ENCODE data around the gene GPR153.

The GPR153 gene

GRCh38 chr1:6247651-6248050, 13.2 kb downstream of the GPR153 start:
- DNase-seq, result no peak

GRCh38 chr1:6246497-6247467, 14.1 kb downstream of the GPR153 start:
- no peak for DNase-seq

GRCh38 chr1:6245869-6246496, 14.9 kb downstream of the GPR153 start:
- DNase-seq, result no peak

- no peak for DNase-seq
These were observed 15.6 kb downstream of the GPR153 start for GRCh38 chr1:6245086-6245868.

- no peak for DNase-seq
These were observed 16.4 kb downstream of the GPR153 start for GRCh38 chr1:6244401-6245049.

- no peak for DNase-seq
These were observed 16.9 kb downstream of the GPR153 start, which contains the start of gene HES3 for GRCh38 chr1:6243993-6244392. Gene HES3 (plus strand): TSS chr1:6244179. CDS start chr1:6244366, 187 bp downstream.

GRCh38 chr1:6243053-6243834, 17.7 kb downstream of the GPR153 start:
- no peak for DNase-seq

GRCh38 chr1:6241887-6242740, 18.8 kb downstream of the GPR153 start:
- DNase-seq, result no peak

- no peak for DNase-seq
These were observed 19.6 kb downstream of the GPR153 start for GRCh38 chr1:6241107-6241886.

- DNase-seq, result no peak
These were observed 20.7 kb downstream of the GPR153 start for GRCh38 chr1:6239950-6240768.

GRCh38 chr1:6239213-6239752, 21.6 kb downstream of the GPR153 start:
- no peak for DNase-seq

- no peak for DNase-seq
These were observed 23.8 kb downstream of the GPR153 start for GRCh38 chr1:6237093-6237492.

- DNase-seq, result no peak
These were observed 25.6 kb downstream of the GPR153 start for GRCh38 chr1:6235296-6235677.

GRCh38 chr1:6234502-6235295, 26.2 kb downstream of the GPR153 start:
- no peak for DNase-seq

- DNase-seq, result no peak
These were observed 27.5 kb downstream of the GPR153 start for GRCh38 chr1:6233376-6233775.

- no peak for DNase-seq
These were observed 35.2 kb downstream of the GPR153 start for GRCh38 chr1:6225651-6226050.

GRCh38 chr1:6224718-6225117, 36.2 kb downstream of the GPR153 start:
- no peak for DNase-seq

GRCh38 chr1:6223617-6224016, 37.3 kb downstream of the GPR153 start:
- no peak for DNase-seq
